GM10248 (cell line): ENCODE data around the gene BANP.
"Not testable (repeated sequence)": the region's sequence is repeated elsewhere in the genome, so short reads cannot be mapped to it uniquely, and the experiment has no call there.

ENCODE experiments used
- CTCF ChIA-PET: fragments of 300-600 bp; sonication (Branson Sonifier 250); formaldehyde crosslinking; extraction: SDS; loops from one replicate; lab custom pipeline; 2021; ENCODE audit warnings: antibody characterized with exemption; lab: Yijun Ruan, JAX
- POLR2A ChIA-PET: fragments of 350-650 bp; sonication (Branson Sonifier 250); formaldehyde crosslinking; extraction: SDS; loops from one replicate; lab custom pipeline; 2020; ENCODE audit warnings: antibody characterized with exemption; lab: Yijun Ruan, JAX
- DNase-seq: peaks from one replicate; pipeline ENCODE4 v3.0.0; 2012; ENCODE audit errors: extremely low spot score
- CTCF ChIP-seq: IDR thresholded peaks from 2 replicates; pipeline ENCODE4 v1.5.1; 2012; ENCODE audit warnings: mild to moderate bottlenecking, low read depth; ENCODE audit errors: extremely low read depth, missing control alignments, control extremely low read depth

The BANP gene, protein sequence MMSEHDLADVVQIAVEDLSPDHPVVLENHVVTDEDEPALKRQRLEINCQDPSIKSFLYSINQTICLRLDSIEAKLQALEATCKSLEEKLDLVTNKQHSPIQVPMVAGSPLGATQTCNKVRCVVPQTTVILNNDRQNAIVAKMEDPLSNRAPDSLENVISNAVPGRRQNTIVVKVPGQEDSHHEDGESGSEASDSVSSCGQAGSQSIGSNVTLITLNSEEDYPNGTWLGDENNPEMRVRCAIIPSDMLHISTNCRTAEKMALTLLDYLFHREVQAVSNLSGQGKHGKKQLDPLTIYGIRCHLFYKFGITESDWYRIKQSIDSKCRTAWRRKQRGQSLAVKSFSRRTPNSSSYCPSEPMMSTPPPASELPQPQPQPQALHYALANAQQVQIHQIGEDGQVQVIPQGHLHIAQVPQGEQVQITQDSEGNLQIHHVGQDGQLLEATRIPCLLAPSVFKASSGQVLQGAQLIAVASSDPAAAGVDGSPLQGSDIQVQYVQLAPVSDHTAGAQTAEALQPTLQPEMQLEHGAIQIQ

GRCh38 chr16:87950765-87951551 is at the start of gene BANP:
Gene BANP (plus strand): TSS chr16:87951434. CDS start chr16:87975116, 23,682 bp downstream.
- ChIA-PET CTCF (interaction anchor here (0.8 to 3.9 kb wide), 3 partner anchors 37 to 582 kb away, joined by 3 to 21 read pairs (median 3); no protein-coding TSS in a partner anchor), POLR2A (interaction anchor here (0.6 to 0.7 kb wide), 2 partner anchors 10 to 623 kb away, joined by 3 read pairs; no protein-coding TSS in a partner anchor)
- peak; percentile 98 for DNase-seq
- peak; percentile 29 for TF ChIP-seq CTCF

DNA sequence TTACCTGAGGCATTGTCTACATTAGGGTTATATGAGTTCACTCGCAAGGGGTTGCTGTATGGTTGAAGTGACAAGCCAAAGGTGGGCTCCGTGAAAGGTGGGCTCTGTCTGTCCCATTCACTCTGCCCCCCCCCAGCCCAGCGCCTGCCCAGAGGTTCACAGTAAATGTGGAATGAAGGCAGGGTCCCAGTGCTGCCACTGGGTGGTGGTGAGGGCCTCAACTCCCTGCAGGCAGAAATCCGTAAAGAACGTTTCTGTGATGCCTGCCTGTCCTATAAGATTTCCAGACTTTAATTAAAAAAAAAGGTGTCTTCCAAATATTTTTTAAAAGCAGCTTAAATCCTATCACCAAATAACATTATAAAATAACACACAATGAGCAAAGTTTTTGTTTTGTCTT is 46.3 kb upstream of the BANP start:
- CTCF ChIA-PET, result interaction anchor here (1.2 to 7.2 kb wide), 3 partner anchors 20 to 125 kb away, joined by 4 to 64 read pairs (median 10); no protein-coding TSS in a partner anchor
- POLR2A ChIA-PET, DNase-seq: not testable (repeated sequence)

- DNase-seq, POLR2A ChIA-PET: not testable (repeated sequence)
- CTCF ChIA-PET, result interaction anchor here (1.2 to 7.2 kb wide), 4 partner anchors 19 to 137 kb away, joined by 4 to 64 read pairs (median 7); no protein-coding TSS in a partner anchor
These were observed 45.7 kb upstream of the BANP start for GRCh38 chr16:87905521-87905920.

- POLR2A ChIA-PET, DNase-seq: not testable (repeated sequence)
- CTCF ChIA-PET, result interaction anchor here (0.7 to 7.2 kb wide), 6 partner anchors 32 to 139 kb away, joined by 3 to 64 read pairs (median 6); no protein-coding TSS in a partner anchor
These were observed 43.1 kb upstream of the BANP start for GRCh38 chr16:87908101-87908500.

- POLR2A ChIA-PET, result not testable (repeated sequence)
- peak; percentile 86 for TF ChIP-seq CTCF
- peak; percentile 88 for DNase-seq
- CTCF ChIA-PET, result interaction anchor here (0.8 to 7.2 kb wide), 9 partner anchors 9 to 140 kb away, joined by 3 to 64 read pairs (median 4); no protein-coding TSS in a partner anchor
These were observed 41.9 kb upstream of the BANP start for GRCh38 chr16:87909203-87909935.

DNA sequence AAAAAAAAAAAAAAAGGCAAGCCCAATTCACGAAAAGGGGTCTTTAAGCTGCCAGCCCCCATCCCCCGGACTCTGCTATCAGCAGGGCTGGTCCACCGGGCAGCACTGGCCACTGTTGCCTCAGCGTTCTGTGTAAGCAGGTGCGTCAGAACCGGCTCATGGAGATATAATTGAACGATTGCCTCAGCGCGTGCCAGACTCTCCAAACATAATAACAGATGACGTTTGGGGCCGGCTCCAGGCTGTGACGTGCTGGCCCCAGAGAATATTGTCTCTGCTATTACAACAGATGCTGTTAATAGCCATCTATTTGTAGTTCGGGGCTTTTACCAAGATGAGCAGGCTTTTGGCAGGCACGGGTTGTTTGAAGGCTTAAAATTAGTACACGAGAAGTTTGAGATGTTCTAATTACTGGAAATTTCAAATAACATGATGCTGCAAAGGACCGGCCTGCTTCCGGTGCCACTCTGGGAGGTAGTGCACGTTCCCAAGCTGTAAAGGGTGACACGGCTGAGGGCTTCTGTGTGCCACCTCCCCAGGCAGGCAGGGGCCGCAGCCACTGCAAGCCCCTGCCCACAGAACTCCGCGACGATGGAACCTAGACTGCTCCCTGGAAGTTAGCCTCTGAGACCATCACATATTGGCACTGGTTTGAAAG is 40.0 kb upstream of the BANP start:
- CTCF ChIA-PET, result interaction anchor here (1.4 to 7.2 kb wide), 3 partner anchors 61 to 132 kb away, joined by 5 to 64 read pairs (median 6); no protein-coding TSS in a partner anchor
- DNase-seq, POLR2A ChIA-PET: not testable (repeated sequence)

GRCh38 chr16:87912691-87913090 is 38.5 kb upstream of the BANP start:
- DNase-seq, POLR2A ChIA-PET: not testable (repeated sequence)
- CTCF ChIA-PET, result interaction anchor here (1.7 to 2.7 kb wide), 2 partner anchors 63 to 133 kb away, joined by 6 to 12 read pairs; no protein-coding TSS in a partner anchor

DNA sequence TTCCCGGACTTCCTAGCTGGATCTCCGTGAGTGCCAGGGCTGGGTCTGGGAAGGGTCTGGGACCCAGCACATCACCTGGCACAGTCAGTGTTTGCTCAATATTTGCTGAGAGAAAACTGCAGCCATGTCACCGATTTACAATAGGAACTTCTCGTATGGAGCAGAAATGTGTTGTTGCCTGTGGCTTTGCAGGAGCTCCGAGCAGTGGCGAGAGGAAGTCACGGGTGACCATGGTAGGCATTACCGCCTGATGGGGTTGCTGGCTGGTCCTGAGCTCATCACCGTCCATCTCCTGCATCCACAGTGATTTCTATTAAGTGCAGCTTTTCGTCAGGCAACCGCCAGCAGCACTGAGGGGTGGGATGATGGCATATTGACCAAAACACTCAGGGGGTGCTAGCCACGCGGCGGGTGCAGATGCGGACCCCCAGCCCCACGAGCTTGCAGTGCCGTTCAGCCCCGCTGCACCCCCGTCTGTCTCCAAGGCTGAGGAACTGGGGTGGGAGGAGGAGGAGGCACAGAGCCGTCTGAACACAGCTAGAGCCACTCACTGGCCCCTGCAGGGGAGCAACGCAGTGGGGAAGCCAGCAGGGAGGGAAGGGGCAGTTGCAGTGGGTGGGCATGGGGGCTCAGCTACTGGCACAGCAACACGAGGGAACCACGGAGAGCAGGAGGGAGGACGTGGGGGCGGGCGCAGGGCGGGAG is 37.1 kb upstream of the BANP start:
- CTCF ChIA-PET, result interaction anchor here (0.9 to 2.7 kb wide), 6 partner anchors 11 to 135 kb away, joined by 3 to 12 read pairs (median 6); partner anchors contain the start of gene BANP
- DNase-seq, POLR2A ChIA-PET: not testable (repeated sequence)
